ENCODE data around the gene CNTNAP1. TPM values are rescaled to one million over a fixed set of nuclear protein-coding genes. Genes with fewer than 3 reads are reported as not detected.

CNTNAP1 gene
- total and polyA plus RNA-seq, 9 of the 15 experiments (the other 6 are each of a cell fraction or from before 2014, with no cell fraction given): 0.10 to 1.8 (median 0.62) TPM

- TF ChIP-seq ZZZ3 (IDR thresholded peaks at IDR 0.05) (no peak), BCLAF1 (IDR thresholded peaks at IDR 0.05; ENCODE audit: borderline replicate concordance in 1 of 2, control insufficient read depth in 1 of 2, low read depth in 2 of 2, low read length in 1 of 2) (no peak), ZNF277 (CRISPR knock-in tag; IDR thresholded peaks at IDR 0.05; ENCODE audit: borderline replicate concordance) (no peak), ZNF76 (CRISPR knock-in tag; IDR thresholded peaks at IDR 0.05; ENCODE audit: borderline replicate concordance) (no peak), TEAD4 (IDR thresholded peaks at IDR 0.05; ENCODE audit: low read length) (no peak), TEAD4 (CRISPR knock-in tag; IDR thresholded peaks at IDR 0.05; ENCODE audit: borderline replicate concordance) (peak; percentile 54; the same call in 1 of the 2 replicates), SAFB (IDR thresholded peaks at IDR 0.05; ENCODE audit: borderline replicate concordance, low read depth, low read length) (no peak), HMBOX1 (IDR thresholded peaks at IDR 0.05) (no peak), TCFL5 (CRISPR knock-in tag; conservative IDR thresholded peaks at IDR 0.05) (no peak), NCOR1 (IDR thresholded peaks at IDR 0.05) (no peak), ZBTB17 (CRISPR knock-in tag; IDR thresholded peaks at IDR 0.05) (no peak), PPARD (CRISPR knock-in tag; IDR thresholded peaks at IDR 0.05) (no peak), NFYB (IDR thresholded peaks at IDR 0.05; ENCODE audit: extremely low read depth, insufficient read length) (no peak), ZNF253 (CRISPR knock-in tag; conservative IDR thresholded peaks at IDR 0.05) (no peak), HLTF (IDR thresholded peaks at IDR 0.05) (no peak), FOXP1 (CRISPR knock-in tag; IDR thresholded peaks at IDR 0.05) (peak; percentile 95), ZNF133 (CRISPR knock-in tag; IDR thresholded peaks at IDR 0.05) (no peak), FOS (IDR thresholded peaks at IDR 0.05; ENCODE audit: extremely low read depth, insufficient read length) (no peak), VEZF1 (CRISPR knock-in tag; IDR thresholded peaks at IDR 0.05) (peak; percentile 73), OTX1 (CRISPR knock-in tag; IDR thresholded peaks at IDR 0.05) (no peak)
These were observed 62.7 kb downstream of the CNTNAP1 start, which contains the start of gene EZH1 (continued) for GRCh38 chr17:42744806-42745617.

Measured in K562 (cell line).